Erythroblast (primary cell): ENCODE data around the gene MACROD2.

Source experiments
- GATA1 ChIP-seq: IDR thresholded peaks from 2 replicates; pipeline ENCODE4 v1.6.1; 2011; ENCODE audit warnings: low read depth, mild to moderate bottlenecking, control low read depth, low read length, moderate library complexity
- POLR2A ChIP-seq: IDR thresholded peaks from 2 replicates; pipeline ENCODE4 v1.6.1; 2011; ENCODE audit warnings: mild to moderate bottlenecking, low read length

GRCh38 chr20:15098351-15098750, 1103.0 kb downstream of the MACROD2 start:
- TF ChIP-seq POLR2A (no peak), GATA1 (no peak)
